Osteocyte (in vitro differentiated cells): ENCODE data around the gene ROCK1. TPM values are rescaled to one million over a fixed set of nuclear protein-coding genes. Genes with fewer than 3 reads are reported as not detected.

Experiments
- DNase-seq: peaks from one replicate; pipeline ENCODE4 v3.0.0; 2021; ENCODE audit warnings: mixed read lengths; ENCODE audit not compliant: unreplicated experiment; ENCODE audit errors: extremely low spot score
- H3K27ac Mint-ChIP-seq: one replicate; pipeline ENCODE4 v1.8.0; 2021; ENCODE audit warnings: mild to moderate bottlenecking, mixed read lengths; ENCODE audit not compliant: unreplicated experiment
- H3K27me3 Mint-ChIP-seq: one replicate; pipeline ENCODE4 v1.8.0; 2021; ENCODE audit warnings: mixed read lengths; ENCODE audit not compliant: unreplicated experiment
- H3K36me3 Mint-ChIP-seq: one replicate; pipeline ENCODE4 v1.8.0; 2021; ENCODE audit warnings: mixed read lengths; ENCODE audit not compliant: unreplicated experiment
- H3K4me1 Mint-ChIP-seq: one replicate; pipeline ENCODE4 v1.8.0; 2021; ENCODE audit warnings: mixed read lengths; ENCODE audit not compliant: unreplicated experiment
- H3K4me3 Mint-ChIP-seq: one replicate; pipeline ENCODE4 v1.8.0; 2021; ENCODE audit warnings: mild to moderate bottlenecking, moderate library complexity, mixed read lengths; ENCODE audit not compliant: unreplicated experiment
- H3K9me3 Mint-ChIP-seq: one replicate; pipeline ENCODE4 v1.8.0; 2021; ENCODE audit warnings: mixed read lengths; ENCODE audit not compliant: unreplicated experiment
- CTCF ChIP-seq: fragments of 200-600 bp; sonication (generic); IDR thresholded peaks from 2 replicates; pipeline ENCODE4 v1.5.0; 2021; ENCODE audit warnings: antibody characterized with exemption, mild to moderate bottlenecking, moderate library complexity
- total RNA-seq: library from RNA; stranded (reverse); gene quantifications from 2 replicates; pipeline ENCODE4 v1.2.1, GENCODE V29; 2021

ROCK1 gene
- total RNA-seq, 1 donor from 2014 or later, result 50.8 TPM

GRCh38 chr18:21064347-21064746 is 47.3 kb downstream of the ROCK1 start:
- Mint-ChIP-seq H3K4me3 (no peak overlapping the region), H3K27ac (peak overlapping the region; percentile 84), H3K36me3 (peaks cover 13% of the 10 kb centered on the region), H3K9me3 (peaks cover 4% of the 10 kb centered on the region), H3K27me3 (no peaks in the 10 kb centered on the region), H3K4me1 (peaks cover 28% of the 10 kb centered on the region)
- DNase-seq, result no peak
- TF ChIP-seq CTCF, result no peak

- H3K9me3 Mint-ChIP-seq, result peaks cover 4% of the 10 kb centered on the region
- no peaks in the 10 kb centered on the region for H3K27me3 Mint-ChIP-seq
- no peak for DNase-seq
- H3K36me3 Mint-ChIP-seq, result peaks cover 8% of the 10 kb centered on the region
- no peak for TF ChIP-seq CTCF
- H3K27ac Mint-ChIP-seq, result peak overlapping the region; percentile 84
- no peak overlapping the region for H3K4me3 Mint-ChIP-seq
- peaks cover 28% of the 10 kb centered on the region for H3K4me1 Mint-ChIP-seq
These were observed 48.6 kb downstream of the ROCK1 start for GRCh38 chr18:21063011-21063410.

GRCh38 chr18:21057112-21057511 is 54.5 kb downstream of the ROCK1 start:
- Mint-ChIP-seq H3K27me3 (no peaks in the 10 kb centered on the region), H3K4me1 (peaks cover 19% of the 10 kb centered on the region), H3K27ac (no peak overlapping the region), H3K36me3 (peaks cover 4% of the 10 kb centered on the region), H3K4me3 (no peak overlapping the region), H3K9me3 (peaks cover 4% of the 10 kb centered on the region)
- TF ChIP-seq CTCF, result no peak
- DNase-seq, result no peak

- DNase-seq, result no peak
- no peak overlapping the region for H3K4me3 Mint-ChIP-seq
- no peak overlapping the region for H3K27ac Mint-ChIP-seq
- H3K4me1 Mint-ChIP-seq, result peaks cover 25% of the 10 kb centered on the region
- peaks cover 1% of the 10 kb centered on the region for H3K36me3 Mint-ChIP-seq
- no peaks in the 10 kb centered on the region for H3K9me3 Mint-ChIP-seq
- H3K27me3 Mint-ChIP-seq, result no peaks in the 10 kb centered on the region
- TF ChIP-seq CTCF, result no peak
These were observed 55.1 kb downstream of the ROCK1 start for GRCh38 chr18:21056545-21056944.

GRCh38 chr18:21054252-21054821 is 57.3 kb downstream of the ROCK1 start:
- no peaks in the 10 kb centered on the region for H3K36me3 Mint-ChIP-seq
- no peak overlapping the region for H3K4me3 Mint-ChIP-seq
- DNase-seq, result no peak
- no peak for TF ChIP-seq CTCF
- H3K4me1 Mint-ChIP-seq, result peaks cover 46% of the 10 kb centered on the region
- no peak overlapping the region for H3K27ac Mint-ChIP-seq
- H3K27me3 Mint-ChIP-seq, result no peaks in the 10 kb centered on the region
- no peaks in the 10 kb centered on the region for H3K9me3 Mint-ChIP-seq
